Measurements from ENCODE around the gene TMEM132D. TPM values are rescaled to one million over a fixed set of nuclear protein-coding genes. Genes with fewer than 3 reads are reported as not detected.

Gene TMEM132D
- total and polyA plus RNA-seq, 4 donors = 0.06 to 0.20 (median 0.13) TPM

GRCh38 chr12:129552996-129553750 is 350.7 kb downstream of the TMEM132D start:
- Histone ChIP-seq H3K36me3 (ENCODE audit: control insufficient read depth in 4 of 4, insufficient read depth in 4 of 4, low read length in 4 of 4) (no peaks in the 10 kb centered on the region), H3K4me3 (no peak overlapping the region), H3K9ac (ENCODE audit: insufficient read depth in 1 of 2, low read length in 2 of 2) (no peak overlapping the region), H3K9me3 (ENCODE audit: control insufficient read depth in 4 of 4, insufficient read depth in 3 of 4, low read length in 3 of 4) (peaks cover 0 to 13% (median 1%) of the 10 kb centered on the region in 4 donors), H3K27me3 (ENCODE audit: control insufficient read depth in 3 of 3, insufficient read depth in 3 of 3, low read length in 2 of 3) (no peaks in the 10 kb centered on the region), H3K4me1 (ENCODE audit: control insufficient read depth in 5 of 5, insufficient read depth in 5 of 5, low read length in 5 of 5) (no peaks in the 10 kb centered on the region), H3K27ac (ENCODE audit: low read depth in 1 of 2, low read length in 1 of 2) (no peak overlapping the region)
- no peak for TF ChIP-seq CTCF (IDR thresholded peaks at IDR 0.05; ENCODE audit: control extremely low read depth, extremely low read depth)
- 86 to 88% methylated on average over 19 of the region's 19 CpGs for WGBS, 2 donors
- no peak for ATAC-seq (ENCODE audit: insufficient read depth, low FRiP score)
- no peak for DNase-seq

- no peak for TF ChIP-seq CTCF (IDR thresholded peaks at IDR 0.05; ENCODE audit: control extremely low read depth, extremely low read depth)
- H3K36me3 ChIP-seq (ENCODE audit: control insufficient read depth in 4 of 4, insufficient read depth in 4 of 4, low read length in 4 of 4) = no peaks in the 10 kb centered on the region
- 68 to 82% methylated on average over 3 of the region's 3 CpGs for WGBS, 2 donors
- no peak overlapping the region for H3K9ac ChIP-seq (ENCODE audit: insufficient read depth in 1 of 2, low read length in 2 of 2)
- ATAC-seq (ENCODE audit: insufficient read depth, low FRiP score) (no peak), DNase-seq (no peak)
- no peak overlapping the region for H3K27ac ChIP-seq (ENCODE audit: low read depth in 1 of 2, low read length in 1 of 2)
- H3K9me3 ChIP-seq (ENCODE audit: control insufficient read depth in 4 of 4, insufficient read depth in 3 of 4, low read length in 3 of 4) = peaks cover 0 to 15% (median 1%) of the 10 kb centered on the region in 4 donors
- no peak overlapping the region for H3K4me3 ChIP-seq
- H3K27me3 ChIP-seq (ENCODE audit: control insufficient read depth in 3 of 3, insufficient read depth in 3 of 3, low read length in 2 of 3) = no peaks in the 10 kb centered on the region
- no peaks in the 10 kb centered on the region for H3K4me1 ChIP-seq (ENCODE audit: control insufficient read depth in 5 of 5, insufficient read depth in 5 of 5, low read length in 5 of 5)
Measured at GRCh38 chr12:129551441-129551840, 352.4 kb downstream of the TMEM132D start.

GRCh38 chr12:129550353-129550752 is 353.5 kb downstream of the TMEM132D start:
- H3K4me1 ChIP-seq (ENCODE audit: control insufficient read depth in 5 of 5, insufficient read depth in 5 of 5, low read length in 5 of 5) = no peaks in the 10 kb centered on the region
- H3K36me3 ChIP-seq (ENCODE audit: control insufficient read depth in 4 of 4, insufficient read depth in 4 of 4, low read length in 4 of 4) = no peaks in the 10 kb centered on the region
- peaks cover 0 to 15% (median 1%) of the 10 kb centered on the region in 4 donors for H3K9me3 ChIP-seq (ENCODE audit: control insufficient read depth in 4 of 4, insufficient read depth in 3 of 4, low read length in 3 of 4)
- DNase-seq (peak; percentile 27 to 50 (median 36)), ATAC-seq (ENCODE audit: insufficient read depth, low FRiP score) (peak; percentile 79)
- H3K27me3 ChIP-seq (ENCODE audit: control insufficient read depth in 3 of 3, insufficient read depth in 3 of 3, low read length in 2 of 3) = no peaks in the 10 kb centered on the region
- H3K4me3 ChIP-seq = no peak overlapping the region
- H3K9ac ChIP-seq (ENCODE audit: insufficient read depth in 1 of 2, low read length in 2 of 2) = no peak overlapping the region
- H3K27ac ChIP-seq (ENCODE audit: low read depth in 1 of 2, low read length in 1 of 2) = no peak overlapping the region
- WGBS, 2 donors = 36 to 60% methylated on average over 3 of the region's 3 CpGs
- no peak for TF ChIP-seq CTCF (IDR thresholded peaks at IDR 0.05; ENCODE audit: control extremely low read depth, extremely low read depth)
